Measurements from ENCODE around the gene ARHGEF7. TPM values are rescaled to one million over a fixed set of nuclear protein-coding genes. Genes with fewer than 3 reads are reported as not detected.
"Not testable (repeated sequence)": the region's sequence is repeated elsewhere in the genome, so short reads cannot be mapped to it uniquely, and the experiment has no call there.

ARHGEF7 gene
- 15.5 TPM for polyA plus RNA-seq

GRCh38 chr13:111115061-111115964 is at the start of gene ARHGEF7:
ARHGEF7 (plus strand) TSS chr13:111115310; CDS start chr13:111115527, 217 bp downstream.
- Mint-ChIP-seq H3K27ac (peak within 1 kb of the TSS in 1 of 3 donors; percentile 90), H3K9me3 (peaks cover 0 to 2% (median 0%) of the 10 kb centered on the region in 3 donors), H3K27me3 (peaks cover 59% of the 10 kb centered on the region), H3K4me3 (peak within 1 kb of the TSS; percentile 88 to 95 (median 92)), H3K4me1 (peaks cover 12 to 16% (median 13%) of the 10 kb centered on the region in 3 donors), H3K36me3 (peaks cover 1% of the 10 kb centered on the region)

GRCh38 chr13:111065698-111066097 is 49.4 kb upstream of the ARHGEF7 start:
- Mint-ChIP-seq H3K27ac (no peak overlapping the region), H3K4me3 (no peak overlapping the region)

GRCh38 chr13:111066544-111066943 is 48.6 kb upstream of the ARHGEF7 start:
- H3K36me3 Mint-ChIP-seq: peaks cover 2% of the 10 kb centered on the region
- H3K4me3 Mint-ChIP-seq: peak overlapping the region in 3 of 4 donors; percentile 56 to 81 (median 58)
- H3K9me3 Mint-ChIP-seq: peaks cover 2 to 8% (median 4%) of the 10 kb centered on the region in 3 donors
- H3K4me1 Mint-ChIP-seq: peaks cover 3 to 5% (median 4%) of the 10 kb centered on the region in 3 donors
- H3K27me3 Mint-ChIP-seq: peaks cover 28% of the 10 kb centered on the region
- H3K27ac Mint-ChIP-seq: peak overlapping the region in 2 of 3 donors; percentile 53 to 74

More at GRCh38 chr13:111065698-111066097, 49.4 kb upstream of the ARHGEF7 start:
- Mint-ChIP-seq H3K27me3 (peaks cover 31% of the 10 kb centered on the region), H3K4me1 (peaks cover 3 to 5% (median 4%) of the 10 kb centered on the region in 3 donors), H3K9me3 (peaks cover 0 to 3% (median 2%) of the 10 kb centered on the region in 3 donors), H3K36me3 (peaks cover 2% of the 10 kb centered on the region)

GRCh38 chr13:111068009-111068350 is 47.1 kb upstream of the ARHGEF7 start:
- H3K36me3 Mint-ChIP-seq: peaks cover 4% of the 10 kb centered on the region
- peaks cover 21% of the 10 kb centered on the region for H3K27me3 Mint-ChIP-seq
- peaks cover 2 to 12% (median 11%) of the 10 kb centered on the region in 3 donors for H3K9me3 Mint-ChIP-seq
- H3K27ac Mint-ChIP-seq: no peak overlapping the region
- H3K4me1 Mint-ChIP-seq: peaks cover 3 to 5% (median 4%) of the 10 kb centered on the region in 3 donors
- H3K4me3 Mint-ChIP-seq: peak overlapping the region in 2 of 4 donors; percentile 7 to 65

- not testable (repeated sequence) for H3K36me3 Mint-ChIP-seq, H3K4me1 Mint-ChIP-seq
- Mint-ChIP-seq H3K4me3 (peak overlapping the region in 1 of 4 donors; percentile 28), H3K27ac (peak overlapping the region in 1 of 3 donors; percentile 32), H3K27me3 (peaks cover 10% of the 10 kb centered on the region), H3K9me3 (peaks cover 6 to 32% (median 32%) of the 10 kb centered on the region in 3 donors)
Observed at GRCh38 chr13:111071120-111071519, 44.0 kb upstream of the ARHGEF7 start.

GRCh38 chr13:111071526-111071925 is 43.6 kb upstream of the ARHGEF7 start:
- not testable (repeated sequence) for H3K4me1 Mint-ChIP-seq, H3K4me3 Mint-ChIP-seq, H3K27me3 Mint-ChIP-seq, H3K36me3 Mint-ChIP-seq
- Mint-ChIP-seq H3K9me3 (peaks cover 6 to 32% (median 32%) of the 10 kb centered on the region in 3 donors), H3K27ac (peak overlapping the region in 1 of 3 donors; percentile 10)

- Mint-ChIP-seq H3K9me3 (peaks cover 6 to 32% (median 32%) of the 10 kb centered on the region in 3 donors), H3K27ac (no peak overlapping the region), H3K27me3 (no peaks in the 10 kb centered on the region), H3K4me3 (no peak overlapping the region), H3K4me1 (peaks cover 0 to 1% (median 0%) of the 10 kb centered on the region in 3 donors), H3K36me3 (peaks cover 5% of the 10 kb centered on the region)
Observed at GRCh38 chr13:111074826-111075225, 40.3 kb upstream of the ARHGEF7 start.

GRCh38 chr13:111076155-111077013 is 38.7 kb upstream of the ARHGEF7 start:
- H3K4me3 Mint-ChIP-seq: no peak overlapping the region
- H3K27ac Mint-ChIP-seq: no peak overlapping the region
- peaks cover 5% of the 10 kb centered on the region for H3K36me3 Mint-ChIP-seq
- peaks cover 0 to 1% (median 0%) of the 10 kb centered on the region in 3 donors for H3K4me1 Mint-ChIP-seq
- no peaks in the 10 kb centered on the region for H3K27me3 Mint-ChIP-seq
- H3K9me3 Mint-ChIP-seq: peaks cover 4 to 28% (median 25%) of the 10 kb centered on the region in 3 donors

- H3K4me3 Mint-ChIP-seq: no peak overlapping the region
- H3K27me3 Mint-ChIP-seq: peaks cover 1% of the 10 kb centered on the region
- peaks cover 4 to 12% (median 9%) of the 10 kb centered on the region in 3 donors for H3K9me3 Mint-ChIP-seq
- H3K4me1 Mint-ChIP-seq: peaks cover 0 to 1% (median 0%) of the 10 kb centered on the region in 3 donors
- no peak overlapping the region for H3K27ac Mint-ChIP-seq
- H3K36me3 Mint-ChIP-seq: peaks cover 4% of the 10 kb centered on the region
Observed at GRCh38 chr13:111079375-111079774, 35.7 kb upstream of the ARHGEF7 start.

GRCh38 chr13:111080642-111081041 is 34.5 kb upstream of the ARHGEF7 start:
- Mint-ChIP-seq H3K4me3 (peak overlapping the region in 1 of 4 donors; percentile 6), H3K4me1 (no peaks in the 10 kb centered on the region), H3K9me3 (peaks cover 0 to 2% (median under 1%) of the 10 kb centered on the region in 3 donors), H3K27ac (no peak overlapping the region), H3K27me3 (peaks cover 1% of the 10 kb centered on the region), H3K36me3 (peaks cover 4% of the 10 kb centered on the region)

GRCh38 chr13:111082240-111082639 is 32.9 kb upstream of the ARHGEF7 start:
- Mint-ChIP-seq H3K4me3 (no peak overlapping the region), H3K9me3 (no peaks in the 10 kb centered on the region)

GRCh38 chr13:111082769-111083168 is 32.3 kb upstream of the ARHGEF7 start:
- not testable (repeated sequence) for H3K36me3 Mint-ChIP-seq, H3K27me3 Mint-ChIP-seq, H3K27ac Mint-ChIP-seq, H3K4me1 Mint-ChIP-seq, H3K4me3 Mint-ChIP-seq, H3K9me3 Mint-ChIP-seq

More at GRCh38 chr13:111082240-111082639, 32.9 kb upstream of the ARHGEF7 start:
- Mint-ChIP-seq H3K4me1 (no peaks in the 10 kb centered on the region), H3K27ac (no peak overlapping the region), H3K36me3 (peaks cover 3% of the 10 kb centered on the region), H3K27me3 (peaks cover 1% of the 10 kb centered on the region)

- H3K4me1 Mint-ChIP-seq, H3K36me3 Mint-ChIP-seq, H3K27ac Mint-ChIP-seq, H3K9me3 Mint-ChIP-seq, H3K27me3 Mint-ChIP-seq, H3K4me3 Mint-ChIP-seq: not testable (repeated sequence)
Observed at GRCh38 chr13:111083693-111084092, 31.4 kb upstream of the ARHGEF7 start.

- Mint-ChIP-seq H3K4me3 (no peak overlapping the region), H3K9me3 (peaks cover 0 to 4% (median 0%) of the 10 kb centered on the region in 3 donors), H3K4me1 (no peaks in the 10 kb centered on the region), H3K27ac (no peak overlapping the region), H3K27me3 (peaks cover 20% of the 10 kb centered on the region), H3K36me3 (no peaks in the 10 kb centered on the region)
Observed at GRCh38 chr13:111090169-111090568, 24.9 kb upstream of the ARHGEF7 start.

GRCh38 chr13:111092685-111093084 is 22.4 kb upstream of the ARHGEF7 start:
- H3K27me3 Mint-ChIP-seq: peaks cover 30% of the 10 kb centered on the region
- H3K27ac Mint-ChIP-seq: no peak overlapping the region
- H3K9me3 Mint-ChIP-seq: peaks cover 0 to 4% (median 0%) of the 10 kb centered on the region in 3 donors
- H3K36me3 Mint-ChIP-seq: peaks cover 2% of the 10 kb centered on the region
- no peak overlapping the region for H3K4me3 Mint-ChIP-seq
- no peaks in the 10 kb centered on the region for H3K4me1 Mint-ChIP-seq
